ENCODE measurements around the gene RECQL5. TPM values are rescaled to one million over a fixed set of nuclear protein-coding genes. Genes with fewer than 3 reads are reported as not detected.

RECQL5 gene
- polyA plus RNA-seq, 2 of the 4 experiments (the other 2 are of a cell fraction), result 22.7 to 39.9 TPM

DNA sequence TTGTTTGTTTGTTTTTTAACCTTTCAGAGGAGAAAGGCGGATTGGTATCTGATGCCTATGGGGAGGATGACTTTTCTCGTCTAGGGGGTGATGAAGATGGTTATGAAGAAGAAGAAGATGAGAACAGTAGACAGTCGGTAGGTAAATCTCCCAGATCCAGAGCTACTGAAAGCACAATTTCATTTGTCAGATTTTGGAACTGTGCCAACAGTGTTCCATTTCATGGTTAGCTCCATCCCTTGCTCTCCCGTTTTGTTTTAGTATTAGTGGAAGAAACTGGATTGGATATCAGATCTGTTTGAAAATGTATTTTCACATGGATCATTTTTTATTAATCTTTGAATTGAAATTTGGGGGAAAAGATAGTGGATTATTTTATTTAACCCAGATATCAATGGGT lies 1.5 kb upstream of the RECQL5 start:
- TF ChIP-seq SMC3 (IDR thresholded peaks at IDR 0.05) (no peak), NR3C1 (IDR thresholded peaks at IDR 0.05) (no peak), PHF8 (IDR thresholded peaks at IDR 0.05; ENCODE audit: borderline replicate concordance, low read depth) (no peak), FOSB (CRISPR knock-in tag; IDR thresholded peaks at IDR 0.05) (no peak), JUNB (IDR thresholded peaks at IDR 0.05) (no peak), KDM5A (IDR thresholded peaks at IDR 0.05) (no peak), HEYL (CRISPR knock-in tag; IDR thresholded peaks at IDR 0.05) (no peak), BHLHE40 (IDR thresholded peaks at IDR 0.05; ENCODE audit: low read depth, low read length) (no peak), TFCP2L1 (CRISPR knock-in tag; IDR thresholded peaks at IDR 0.05) (no peak)
- no peak for DNase-seq (ENCODE audit: low read depth in 1 of 2, low spot score in 1 of 2)
- peak overlapping the region; percentile 72 for H3K4me3 ChIP-seq
- FAIRE-seq, result no peak
- H3K4me2 ChIP-seq, result peak overlapping the region; percentile 88
- no peaks in the 10 kb centered on the region for H3K9me3 ChIP-seq
- peaks cover 16% of the 10 kb centered on the region for H3K4me1 ChIP-seq
- WGBS (ENCODE audit: missing lambda C conversion rate), result 68% methylated on average over 4 of the region's 4 CpGs
- ATAC-seq, result no peak
- H3K27ac ChIP-seq, result no peak overlapping the region
- ChIA-PET CTCF (interaction anchor here (1.0 to 50.8 kb wide), 4 partner anchors 11 to 159 kb away, joined by 3 to 2254 read pairs (median 968); partner anchors contain the start of genes GALK1 and SMIM5), POLR2A (no interaction called here)

DNA sequence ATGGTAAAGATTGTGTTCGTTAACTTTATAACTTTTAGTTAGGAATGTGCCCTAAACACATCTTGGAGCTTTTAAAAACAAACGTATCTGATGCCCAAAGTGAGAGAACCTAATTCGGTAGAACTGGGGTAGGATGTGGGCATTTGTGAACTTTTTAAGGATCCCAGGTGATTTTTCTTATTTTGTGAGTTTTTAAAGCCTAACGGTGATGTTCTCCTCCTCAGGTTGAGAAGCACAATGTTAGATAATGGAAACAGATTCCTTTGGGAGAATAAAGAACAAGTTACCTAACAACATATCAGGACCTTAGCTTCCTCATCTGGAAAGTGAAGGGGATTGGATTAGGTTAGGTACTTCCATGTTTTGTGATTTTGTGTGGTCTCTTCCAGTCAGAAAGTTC lies 871 bp upstream of the RECQL5 start:
- Histone ChIP-seq H3K9me3 (no peaks in the 10 kb centered on the region), H3K4me1 (peaks cover 16% of the 10 kb centered on the region), H3K4me2 (peak overlapping the region; percentile 88), H3K4me3 (peak overlapping the region; percentile 72), H3K27ac (peak overlapping the region; percentile 81 to 91)
- ATAC-seq (no peak), DNase-seq (ENCODE audit: low read depth in 1 of 2, low spot score in 1 of 2) (no peak), FAIRE-seq (no peak)
- TF ChIP-seq ZFP36 (IDR thresholded peaks at IDR 0.05; ENCODE audit: borderline replicate concordance, partially characterized antibody) (no peak), HOXA7 (CRISPR knock-in tag; IDR thresholded peaks at IDR 0.05) (0 out of 2 replicates have a peak, but pooled peaks have one; percentile 78)
- ChIA-PET POLR2A (interaction anchor here (0.5 to 1.3 kb wide), 5 partner anchors 10 to 70 kb away, joined by 4 to 7 read pairs (median 5); no protein-coding TSS in a partner anchor), CTCF (interaction anchor here (0.6 to 50.8 kb wide), 6 partner anchors 11 to 143 kb away, joined by 3 to 2254 read pairs (median 4); partner anchors contain the start of genes GALK1, LLGL2 and SMIM5)
- 3% methylated on average over 4 of the region's 4 CpGs for WGBS (ENCODE audit: missing lambda C conversion rate)

DNA sequence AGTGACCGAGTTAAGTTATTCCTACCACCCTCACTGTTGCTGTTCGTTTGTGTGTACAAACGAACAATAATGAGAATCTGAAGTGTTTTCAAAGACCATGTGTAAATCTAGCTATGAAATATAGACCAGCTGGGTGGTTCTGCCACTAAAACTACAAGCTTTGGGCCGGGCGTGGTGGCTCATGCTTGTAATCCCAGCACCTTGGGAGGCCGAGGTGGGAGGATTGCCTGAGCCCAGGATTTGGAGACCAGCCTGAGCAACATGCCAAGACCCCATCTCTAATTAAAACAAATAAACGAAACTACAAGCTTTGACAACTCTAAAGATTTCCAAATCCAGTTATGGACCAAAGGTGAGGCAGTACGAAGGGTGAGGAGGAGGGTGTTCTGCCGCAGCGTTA lies 973 bp downstream of the RECQL5 start:
- no peak for FAIRE-seq
- POLR2A ChIA-PET, result interaction anchor here (0.9 to 1.8 kb wide), 4 partner anchors 12 to 55 kb away, joined by 5 to 8 read pairs (median 6); partner anchors contain the start of gene ITGB4
- CTCF ChIA-PET, result interaction anchor here (1.5 to 50.8 kb wide), 4 partner anchors 9 to 79 kb away, joined by 9 to 2254 read pairs (median 970); partner anchors contain the start of genes GALK1 and SMIM5
- DNase-seq (ENCODE audit: low read depth in 1 of 2, low spot score in 1 of 2), result no peak
- no peaks in the 10 kb centered on the region for H3K9me3 ChIP-seq
- ATAC-seq, result no peak
- WGBS (ENCODE audit: missing lambda C conversion rate), result 77% methylated on average over 10 of the region's 10 CpGs
- peak overlapping the region; percentile 72 for H3K4me3 ChIP-seq
- peaks cover 16% of the 10 kb centered on the region for H3K4me1 ChIP-seq
- H3K27ac ChIP-seq, result peak overlapping the region in 1 of 2 experiments; percentile 91; a peak in 2 of 6 replicates
- TF ChIP-seq NR3C1 (IDR thresholded peaks at IDR 0.05) (no peak), HDAC2 (IDR thresholded peaks at IDR 0.05) (no peak), GATA3 (IDR thresholded peaks at IDR 0.05; ENCODE audit: borderline replicate concordance) (no peak), MAZ (IDR thresholded peaks at IDR 0.05; ENCODE audit: borderline replicate concordance, low read depth, low read length) (no peak), CHD2 (IDR thresholded peaks at IDR 0.05; ENCODE audit: low read length, partially characterized antibody) (no peak), CEBPB (IDR thresholded peaks at IDR 0.05) (no peak), FOSB (CRISPR knock-in tag; IDR thresholded peaks at IDR 0.05) (no peak), EHF (CRISPR knock-in tag; IDR thresholded peaks at IDR 0.05) (no peak), SREBF2 (IDR thresholded peaks at IDR 0.05) (no peak), CBX2 (IDR thresholded peaks at IDR 0.05; ENCODE audit: borderline replicate concordance, low read depth) (no peak)
- TF ChIP-seq, protein P1, sequence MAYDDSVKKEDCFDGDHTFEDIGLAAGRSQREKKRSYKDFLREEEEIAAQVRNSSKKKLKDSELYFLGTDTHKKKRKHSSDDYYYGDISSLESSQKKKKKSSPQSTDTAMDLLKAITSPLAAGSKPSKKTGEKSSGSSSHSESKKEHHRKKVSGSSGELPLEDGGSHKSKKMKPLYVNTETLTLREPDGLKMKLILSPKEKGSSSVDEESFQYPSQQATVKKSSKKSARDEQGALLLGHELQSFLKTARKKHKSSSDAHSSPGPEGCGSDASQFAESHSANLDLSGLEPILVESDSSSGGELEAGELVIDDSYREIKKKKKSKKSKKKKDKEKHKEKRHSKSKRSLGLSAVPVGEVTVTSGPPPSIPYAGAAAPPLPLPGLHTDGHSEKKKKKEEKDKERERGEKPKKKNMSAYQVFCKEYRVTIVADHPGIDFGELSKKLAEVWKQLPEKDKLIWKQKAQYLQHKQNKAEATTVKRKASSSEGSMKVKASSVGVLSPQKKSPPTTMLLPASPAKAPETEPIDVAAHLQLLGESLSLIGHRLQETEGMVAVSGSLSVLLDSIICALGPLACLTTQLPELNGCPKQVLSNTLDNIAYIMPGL (CRISPR knock-in tag; IDR thresholded peaks at IDR 0.05; ENCODE audit: borderline replicate concordance), result no peak
- peak overlapping the region; percentile 87 for H3K4me2 ChIP-seq

All from A549 (cell line).